NCI-H2196 treated with DMSO at 0.1 percent for 48 hours (cell line): ENCODE data around the gene TAOK2.
"Not testable (repeated sequence)": the region's sequence is repeated elsewhere in the genome, so short reads cannot be mapped to it uniquely, and the experiment has no call there.

Source experiments
- DNase-seq: peaks from one replicate; lab custom pipeline; 2025; ENCODE audit not compliant: unreplicated experiment; lab: John Stamatoyannopoulos, UW

The TAOK2 gene

DNA sequence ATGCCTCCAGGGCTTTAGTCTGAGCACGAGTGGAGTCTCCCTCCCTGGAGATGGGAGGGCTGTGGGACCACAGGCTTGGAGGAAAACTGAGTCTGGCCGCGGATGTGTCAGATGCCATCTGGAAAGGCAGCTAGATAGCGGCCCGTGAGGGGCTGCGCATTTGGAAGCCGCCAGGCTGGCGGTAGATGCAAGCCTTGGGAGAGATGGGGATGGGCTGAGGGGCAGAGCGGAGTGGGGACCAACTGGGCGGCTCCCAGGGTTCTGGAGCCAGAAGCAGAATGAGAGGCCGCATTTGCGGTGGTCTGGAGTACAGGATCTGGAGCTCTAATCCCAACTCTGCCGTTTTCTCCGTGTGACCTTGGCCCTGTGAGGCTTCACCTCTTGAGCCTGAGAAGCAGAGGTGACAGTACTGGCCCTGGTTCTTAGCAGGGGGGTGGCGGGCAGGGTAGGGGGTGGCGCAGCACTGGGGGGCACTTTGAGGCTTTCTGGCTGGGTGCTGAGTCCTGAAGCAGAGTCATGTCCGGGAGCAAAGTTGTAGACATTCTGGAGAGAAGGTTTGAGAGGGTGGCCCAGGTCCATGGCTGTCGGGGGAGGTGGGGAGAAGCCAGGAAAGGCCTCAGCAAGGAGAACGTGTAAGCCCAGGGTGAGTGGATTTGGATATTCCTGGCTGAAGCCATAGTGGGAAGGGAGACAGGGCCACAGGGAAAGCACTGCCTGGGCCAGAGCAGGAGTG lies 29.1 kb downstream of the TAOK2 start:
- no peak for DNase-seq

DNA sequence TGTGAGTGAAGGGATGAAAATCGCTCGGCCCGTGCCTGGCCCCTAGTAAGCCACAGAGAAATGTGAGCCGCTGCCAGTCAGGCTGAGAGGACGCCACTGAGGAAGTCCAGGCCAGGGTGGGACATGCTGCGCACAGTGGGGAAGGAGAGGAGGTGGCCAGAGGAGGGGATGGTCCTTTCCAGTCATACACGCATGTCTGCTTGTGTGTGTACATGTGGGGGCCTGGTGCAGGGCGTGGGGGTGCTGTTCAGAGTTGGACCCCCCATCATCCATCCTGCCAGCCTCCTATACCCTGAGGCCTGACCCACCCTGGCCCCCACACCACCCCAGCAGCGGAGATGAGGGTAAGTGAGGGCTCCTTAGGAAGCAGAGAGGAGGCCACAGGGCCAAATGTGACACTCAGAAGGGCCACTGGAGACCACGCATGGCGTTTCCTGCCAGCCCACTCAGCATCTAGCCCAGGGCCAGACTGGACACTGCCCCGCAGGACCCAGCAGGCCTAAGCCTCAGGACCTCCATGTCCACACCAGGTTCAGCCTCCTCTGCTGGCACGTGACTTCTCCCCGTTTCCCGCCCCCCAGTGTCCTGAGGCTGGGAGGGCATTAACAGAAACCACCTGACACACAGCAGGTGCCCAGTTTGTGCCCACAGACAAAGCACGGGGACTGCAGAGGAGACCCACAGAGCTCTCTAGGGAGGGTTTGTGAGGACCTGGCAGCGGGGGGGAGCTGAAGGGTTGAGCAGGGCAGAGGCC lies 30.2 kb downstream of the TAOK2 start:
- DNase-seq: no peak

DNA sequence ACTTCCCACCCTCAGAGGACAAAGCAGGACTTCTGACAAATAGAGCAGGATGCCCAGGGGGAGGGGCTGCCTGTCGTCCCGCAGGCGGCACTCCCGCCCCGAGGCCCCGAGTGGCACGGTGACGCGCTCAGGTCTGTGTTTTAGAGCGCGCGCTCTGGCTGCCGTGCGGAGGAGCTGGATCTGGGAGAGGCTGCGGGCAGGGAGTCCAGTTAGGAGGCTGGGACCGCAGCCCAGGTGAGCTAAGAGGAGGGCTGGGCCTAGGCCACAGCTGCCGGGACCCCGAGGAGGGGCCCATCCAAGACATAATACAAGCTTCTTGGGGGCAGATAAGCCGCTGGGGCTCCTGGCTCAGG lies 30.7 kb downstream of the TAOK2 start:
- peak; percentile 82 for DNase-seq

DNA sequence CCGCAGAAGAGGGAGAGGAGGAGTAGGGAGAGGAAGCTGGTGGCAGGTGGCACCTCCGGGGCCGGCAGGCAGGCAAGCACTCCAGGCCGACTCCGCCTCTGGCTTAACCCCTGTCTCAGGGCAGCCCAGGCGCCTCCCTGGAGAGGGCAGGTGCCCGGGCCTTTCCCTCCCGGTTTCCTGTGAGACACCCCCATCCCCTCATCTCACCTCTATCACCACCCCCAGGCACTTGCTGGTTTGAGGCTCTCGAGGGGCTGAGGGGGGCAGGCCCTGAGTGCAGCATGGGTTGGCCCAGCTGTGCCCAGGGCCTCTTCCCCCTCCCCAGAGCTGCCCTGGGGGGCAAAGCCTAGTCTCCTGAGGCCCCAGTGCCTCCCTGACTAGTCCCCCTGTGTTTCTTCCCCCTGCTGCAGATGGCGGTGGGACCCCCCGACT lies 31.2 kb downstream of the TAOK2 start:
- DNase-seq: peak; percentile 82

DNA sequence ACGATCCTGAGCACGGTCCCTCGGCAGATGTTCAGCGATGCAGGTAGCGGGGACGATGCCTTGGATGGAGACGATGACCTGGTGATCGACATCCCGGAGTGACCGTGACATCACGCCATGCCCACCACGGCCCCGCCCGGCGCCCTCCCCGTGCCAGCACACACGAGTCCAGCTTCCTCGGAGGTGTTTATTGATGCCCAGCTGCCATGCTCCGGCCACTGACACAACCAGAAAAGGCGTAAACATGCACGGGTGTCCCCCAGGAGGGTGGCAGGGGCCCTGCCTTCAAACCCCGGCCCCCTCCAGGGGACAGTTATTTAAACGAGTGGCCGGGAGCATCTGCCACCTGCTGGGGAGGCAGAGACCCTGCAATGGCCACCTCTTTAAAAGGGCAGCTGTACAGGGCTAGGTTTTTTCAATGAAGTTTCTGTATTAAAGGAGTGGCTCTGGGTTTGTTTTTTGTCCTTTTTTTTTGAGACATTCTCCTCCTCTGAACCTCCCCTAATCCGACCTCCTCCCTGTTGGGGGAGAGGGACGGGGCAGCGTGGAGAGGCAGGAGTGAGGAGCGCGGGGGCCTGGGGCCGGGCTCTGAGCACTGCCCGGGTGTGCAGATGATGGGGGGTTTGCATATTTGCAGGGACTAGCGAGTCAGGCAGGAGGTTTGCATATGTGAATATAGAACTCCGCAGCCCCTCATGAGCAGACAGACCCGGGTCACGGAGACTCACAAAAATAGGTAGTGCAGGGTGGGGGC lies 31.9 kb downstream of the TAOK2 start:
- DNase-seq: peak; percentile 57

DNA sequence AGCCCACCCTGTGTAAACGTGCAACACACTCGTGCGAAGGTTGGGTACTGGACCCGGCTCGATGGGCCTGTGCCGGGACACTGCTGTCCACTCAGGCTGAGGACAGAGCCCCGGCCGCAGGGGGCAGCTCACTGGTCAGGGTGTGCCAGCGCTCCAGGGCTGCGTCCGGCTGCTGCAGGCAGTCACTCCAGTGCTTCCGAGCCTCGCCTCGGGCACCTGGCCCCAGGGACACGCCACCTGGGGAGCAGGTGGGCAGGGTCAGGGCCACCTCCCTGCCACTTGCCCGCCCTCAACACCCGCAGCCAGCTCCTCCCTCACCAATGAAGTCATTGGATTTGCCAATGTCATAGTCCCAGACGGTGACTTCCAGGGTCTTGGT lies 32.4 kb downstream of the TAOK2 start:
- DNase-seq: no peak

DNA sequence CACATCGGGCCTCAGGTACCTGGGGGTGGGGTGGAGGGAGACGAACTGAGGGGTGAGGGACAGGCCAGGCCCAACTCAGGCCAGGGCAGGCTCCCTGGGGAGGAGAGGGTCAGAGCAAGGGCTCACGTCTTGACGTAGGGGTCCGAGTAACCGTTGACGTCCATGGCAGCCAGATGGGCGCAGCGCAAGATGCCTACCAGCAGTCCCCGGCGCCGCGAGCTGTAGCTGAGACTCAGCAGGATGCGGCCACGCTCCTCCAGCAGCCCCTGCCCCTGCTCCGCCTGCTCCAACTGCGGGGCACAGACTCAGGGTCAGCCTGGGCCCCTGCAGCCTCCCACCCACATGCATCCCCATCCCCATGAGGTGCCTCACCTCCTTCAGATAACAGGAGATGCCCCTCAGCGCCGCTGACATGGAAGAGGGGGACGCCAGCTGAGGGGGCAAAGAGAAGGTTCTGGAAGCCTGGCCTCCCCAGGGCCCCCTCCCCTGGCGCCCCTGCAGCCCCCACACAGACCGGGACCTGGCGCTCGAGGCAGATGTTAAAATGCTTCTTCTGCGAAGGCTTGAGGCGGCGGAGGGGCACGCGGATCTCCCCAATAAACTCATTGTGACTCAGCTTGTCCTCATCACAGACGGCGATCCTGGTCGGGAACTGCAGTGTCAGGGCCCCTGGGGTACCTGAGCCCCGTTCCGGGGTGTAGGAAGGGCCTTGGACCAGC lies 33.1 kb downstream of the TAOK2 start:
- no peak for DNase-seq

DNA sequence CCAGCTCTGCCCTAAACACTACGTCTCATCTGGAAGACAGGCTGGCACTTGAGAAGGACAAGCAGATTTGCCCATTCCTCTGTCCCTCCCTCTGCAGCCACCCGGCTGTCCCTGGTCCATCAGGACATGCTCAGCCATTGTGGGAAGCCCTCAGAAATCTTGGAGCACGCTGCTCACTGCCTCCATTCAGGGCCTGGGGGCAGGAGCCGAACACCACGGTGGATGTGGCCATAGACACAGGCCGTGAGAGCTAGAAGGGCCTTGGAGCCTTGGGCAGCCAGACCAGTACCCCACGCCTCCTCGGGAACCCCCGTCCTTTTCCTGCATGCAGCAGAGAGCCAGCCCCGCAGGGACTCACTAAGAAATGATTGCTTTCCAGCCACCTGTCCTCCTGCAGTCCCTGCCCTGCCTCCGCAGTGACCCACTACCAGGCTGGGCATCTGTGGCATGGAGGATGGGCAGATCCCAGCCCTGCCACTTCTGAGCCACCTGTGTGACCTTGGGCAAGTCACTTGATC lies 33.8 kb downstream of the TAOK2 start:
- no peak for DNase-seq

DNA sequence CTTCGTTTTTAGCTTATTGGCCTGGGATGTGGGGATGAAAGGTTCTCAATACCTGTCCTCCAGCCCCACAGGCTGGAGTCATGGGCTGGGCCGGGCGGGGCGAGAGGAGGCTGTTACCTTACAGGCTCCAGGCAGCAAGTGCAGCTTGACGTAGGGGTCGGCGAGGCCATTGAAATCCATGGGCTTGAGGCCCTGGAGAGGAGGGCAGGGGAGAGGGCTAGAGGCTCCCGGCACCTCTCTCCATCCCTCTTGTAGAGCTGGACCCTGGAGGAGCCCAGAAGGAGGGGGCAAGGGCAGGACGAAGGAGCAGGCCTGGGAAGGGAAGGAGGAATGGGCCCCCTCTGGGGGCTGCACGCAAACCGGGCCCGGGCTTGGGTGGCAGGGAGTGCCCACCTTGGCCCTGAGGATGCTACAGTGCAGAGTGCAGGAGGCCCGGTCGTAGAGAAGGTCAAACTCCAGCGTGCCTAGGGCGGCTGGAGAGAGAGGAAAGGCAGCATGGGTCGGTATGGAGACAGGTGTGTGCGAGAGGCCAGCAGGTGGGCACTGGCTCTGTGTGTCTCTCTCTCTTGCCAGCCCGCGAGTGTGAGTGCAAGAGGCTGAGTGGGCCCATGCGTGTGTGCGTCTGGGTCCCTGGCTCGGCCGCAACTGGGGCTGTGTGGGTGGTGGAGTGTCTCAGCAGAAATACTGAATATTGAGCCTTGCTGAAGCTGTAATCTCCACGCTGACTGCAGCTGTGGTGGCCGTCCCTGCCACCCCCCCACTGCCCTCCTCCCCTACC lies 35.6 kb downstream of the TAOK2 start:
- DNase-seq: no peak

DNA sequence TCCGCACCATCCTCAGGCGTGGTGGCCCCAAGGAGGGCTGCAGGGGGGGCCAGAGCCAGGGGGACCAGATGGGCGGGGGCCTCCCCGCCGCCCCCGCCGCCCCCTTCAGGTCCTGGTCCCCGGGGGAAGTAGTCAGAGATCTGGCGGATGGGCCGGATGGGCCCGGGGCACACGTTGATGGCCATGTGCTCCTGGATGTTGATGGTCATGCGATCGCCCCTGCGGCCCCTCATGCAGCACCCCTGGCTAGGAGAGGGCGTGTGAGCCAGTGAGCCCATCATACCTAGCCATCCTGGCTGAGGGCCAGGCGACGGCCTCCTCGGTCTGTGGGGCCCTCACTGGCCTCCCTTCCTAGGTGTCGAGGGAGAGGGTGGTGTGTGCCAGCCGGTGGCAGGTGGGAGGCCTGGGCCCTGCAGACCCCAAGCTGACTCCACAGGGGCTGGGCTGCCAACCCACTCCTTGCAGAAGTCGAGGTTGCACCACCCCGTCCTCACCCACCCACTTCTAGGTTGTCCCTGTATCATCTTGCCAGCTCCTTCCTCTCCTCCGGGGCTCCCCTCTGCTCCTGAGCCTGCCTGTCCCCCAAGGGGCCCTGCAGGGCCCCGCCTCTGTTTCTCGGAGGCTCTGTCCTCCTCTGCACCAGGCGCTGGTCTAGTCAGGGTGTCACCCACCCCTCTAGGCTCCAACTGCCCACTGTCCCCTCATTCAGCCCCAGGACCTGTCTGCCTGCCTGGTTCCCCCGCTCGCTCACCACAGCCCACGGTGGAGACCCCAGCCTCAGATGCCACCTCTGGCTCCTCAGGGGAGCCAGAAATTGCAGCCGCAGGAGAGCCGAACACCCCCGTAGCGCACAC lies 36.5 kb downstream of the TAOK2 start:
- DNase-seq: no peak

DNA sequence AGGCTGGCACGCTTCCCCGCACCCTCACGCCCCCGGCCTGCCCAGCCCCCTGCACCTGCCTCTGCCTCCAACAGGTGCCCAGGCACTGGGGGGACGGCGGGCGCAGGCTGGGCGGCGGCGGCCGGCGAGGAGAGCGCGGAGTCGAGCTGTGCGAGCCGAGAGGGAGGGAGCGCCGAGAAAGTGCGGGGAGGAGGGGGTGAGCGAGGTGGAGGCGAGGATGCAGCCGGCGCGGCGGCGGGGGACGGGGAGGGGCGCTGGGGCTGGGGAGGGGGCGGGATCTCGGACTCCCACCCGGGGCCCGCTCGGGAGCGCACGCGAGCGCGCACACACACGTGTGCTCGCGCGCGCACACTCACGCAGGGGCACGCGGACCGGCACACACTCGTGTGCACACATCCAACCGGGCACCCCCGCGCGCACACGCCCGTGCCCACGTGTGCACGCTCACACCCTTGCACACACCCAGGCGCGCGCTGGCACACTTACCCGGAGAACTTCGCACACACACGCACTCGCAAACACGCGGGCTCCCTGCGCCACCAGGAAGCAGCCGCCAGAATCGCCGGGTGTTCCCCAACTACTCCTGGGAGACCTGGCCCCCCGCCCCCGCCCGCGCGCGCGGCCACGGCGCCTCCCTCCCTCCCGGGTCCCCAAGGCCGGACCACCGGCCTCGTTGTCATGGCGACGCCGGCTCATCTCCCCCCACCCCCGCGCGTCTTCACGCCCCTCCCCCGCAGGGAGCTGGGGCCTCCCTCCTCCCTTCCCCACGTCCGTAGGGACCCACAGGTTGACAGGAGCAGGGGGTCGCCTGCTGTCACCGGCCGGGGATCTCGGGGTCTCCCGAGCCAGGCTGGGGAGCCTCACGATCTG lies 37.4 kb downstream of the TAOK2 start, which contains the start of gene DOC2A:
TSS of gene DOC2A (minus strand) at position 184 of the 870 bp plus-strand sequence. CDS start 805 bp downstream, outside the sequence.
- DNase-seq: no peak

DNA sequence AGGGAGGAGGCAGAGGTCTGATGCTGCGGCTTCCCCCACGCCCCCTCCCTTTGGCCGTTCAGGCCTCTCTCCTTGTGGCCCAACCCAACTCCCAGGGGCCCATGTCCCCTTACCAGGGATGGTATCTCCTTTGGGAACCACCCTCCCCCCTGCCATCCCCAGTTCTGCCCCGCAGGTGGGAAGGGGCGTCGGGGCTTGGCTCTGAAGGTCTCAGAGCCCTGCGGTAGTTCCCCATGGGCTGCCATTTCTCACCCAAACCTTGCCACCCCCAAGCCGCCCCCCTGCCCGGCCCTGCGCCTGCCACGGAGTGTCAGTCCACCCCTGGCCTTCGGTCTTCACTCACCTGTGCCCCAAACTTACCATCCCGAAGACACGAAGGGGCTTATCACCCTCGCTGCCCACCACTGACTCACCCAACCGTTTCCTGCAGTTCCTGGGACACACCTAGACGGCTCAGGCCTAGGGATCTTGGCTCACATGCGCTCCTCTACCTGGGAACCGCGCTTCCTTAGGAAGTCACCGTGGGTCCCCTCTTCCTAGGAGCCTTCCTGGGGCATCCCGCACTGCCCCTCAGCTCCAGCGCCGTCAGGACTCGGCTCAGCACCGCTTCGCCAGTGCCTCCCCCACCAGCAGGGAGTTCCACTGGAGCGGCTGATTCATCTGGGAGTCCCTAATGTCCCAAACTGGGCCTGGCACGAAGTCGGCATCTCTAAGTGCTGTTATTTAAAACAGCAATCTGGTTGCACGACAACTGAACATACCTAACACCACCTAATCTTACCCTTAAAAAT lies 38.2 kb downstream of the TAOK2 start:
- DNase-seq: no peak

DNA sequence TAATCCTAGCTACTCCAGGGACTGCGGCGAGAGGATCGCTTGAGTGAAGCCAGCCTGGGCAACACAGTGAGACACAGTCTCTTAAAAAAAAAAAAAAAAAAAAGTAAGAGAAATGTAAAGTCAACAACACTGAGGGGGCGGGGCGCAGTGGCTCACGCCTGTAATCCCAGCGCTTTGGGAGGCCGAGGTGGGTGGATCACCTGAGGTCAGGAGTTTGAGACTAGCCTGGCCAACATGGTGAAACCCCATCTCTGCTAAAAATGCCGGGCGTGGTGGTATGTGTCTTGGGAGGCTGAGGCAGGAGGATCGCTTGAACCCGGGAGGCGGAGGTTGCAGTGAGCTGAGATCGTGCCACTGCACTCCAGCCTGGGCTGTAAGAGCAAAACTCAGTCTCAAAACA lies 38.9 kb downstream of the TAOK2 start:
- DNase-seq: not testable (repeated sequence)

DNA sequence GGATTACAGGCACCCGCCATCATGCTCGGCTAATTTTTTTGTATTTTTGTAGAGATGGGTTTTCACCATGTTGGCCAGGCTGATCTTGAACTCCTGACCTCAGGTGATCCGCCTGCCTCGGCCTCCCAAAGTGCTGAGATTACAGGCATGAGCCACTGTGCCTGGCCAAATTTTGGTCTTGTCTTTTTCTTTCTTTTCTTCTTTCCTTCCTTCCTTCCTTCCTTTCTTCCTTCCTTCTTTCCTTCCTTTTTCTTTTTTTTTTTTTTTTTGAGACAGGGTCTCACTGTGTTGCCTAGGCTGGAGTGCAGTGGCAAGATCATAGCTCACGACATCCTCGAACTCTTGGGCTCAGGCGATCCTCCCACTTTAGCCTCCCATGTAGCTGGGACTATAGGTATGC lies 41.8 kb downstream of the TAOK2 start:
- not testable (repeated sequence) for DNase-seq

DNA sequence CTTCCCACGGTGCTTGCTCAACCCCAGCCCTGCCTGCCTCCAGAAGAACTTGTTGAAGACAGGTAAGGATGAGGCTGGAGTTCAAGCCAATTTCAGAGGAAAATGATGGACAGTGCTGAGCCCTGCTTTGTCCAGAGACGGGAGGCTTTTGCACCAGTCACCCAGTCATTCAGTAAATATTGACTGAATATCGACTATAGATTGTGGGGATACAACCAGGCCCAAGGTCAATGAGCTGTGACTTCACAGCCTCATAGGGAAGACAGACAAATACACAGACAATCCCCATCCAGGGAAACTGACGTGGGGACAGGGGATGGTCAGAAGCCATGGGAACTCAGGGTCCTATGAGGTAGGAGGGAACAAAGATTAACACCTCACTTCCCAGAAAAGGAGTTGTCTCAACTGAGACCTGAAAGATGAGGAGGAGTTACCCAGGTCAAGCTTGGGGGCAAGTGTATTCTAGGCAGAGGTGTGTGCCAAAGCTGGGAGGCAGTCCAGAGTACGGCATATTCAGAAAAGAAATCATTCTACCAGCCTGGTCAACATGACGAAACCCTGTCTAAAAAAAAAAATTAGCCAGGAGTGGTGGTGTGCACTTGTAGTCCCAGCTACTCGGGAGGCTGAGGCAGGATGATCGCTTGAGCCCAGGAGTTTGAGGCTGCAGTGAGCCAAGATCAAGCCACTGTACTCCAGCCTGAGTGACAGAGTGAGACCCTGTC lies 43.0 kb downstream of the TAOK2 start:
- no peak for DNase-seq

DNA sequence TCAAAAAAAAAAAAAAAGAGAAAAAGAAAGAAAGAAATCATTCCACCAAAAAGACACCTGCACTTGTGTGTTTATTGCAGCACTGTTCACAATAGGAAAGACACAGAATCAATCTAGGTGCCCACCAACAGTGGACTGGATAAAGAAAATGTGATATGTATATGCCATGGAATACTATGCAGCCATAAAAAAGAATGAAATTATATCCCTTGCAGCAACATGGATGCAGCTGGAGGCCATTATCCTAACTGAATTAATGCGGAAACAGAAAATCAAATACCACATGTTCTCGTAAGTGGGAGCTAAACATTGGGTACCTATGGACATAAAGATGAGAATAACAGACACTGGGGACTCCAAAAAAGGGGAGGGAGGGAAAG lies 43.6 kb downstream of the TAOK2 start:
- no peak for DNase-seq

DNA sequence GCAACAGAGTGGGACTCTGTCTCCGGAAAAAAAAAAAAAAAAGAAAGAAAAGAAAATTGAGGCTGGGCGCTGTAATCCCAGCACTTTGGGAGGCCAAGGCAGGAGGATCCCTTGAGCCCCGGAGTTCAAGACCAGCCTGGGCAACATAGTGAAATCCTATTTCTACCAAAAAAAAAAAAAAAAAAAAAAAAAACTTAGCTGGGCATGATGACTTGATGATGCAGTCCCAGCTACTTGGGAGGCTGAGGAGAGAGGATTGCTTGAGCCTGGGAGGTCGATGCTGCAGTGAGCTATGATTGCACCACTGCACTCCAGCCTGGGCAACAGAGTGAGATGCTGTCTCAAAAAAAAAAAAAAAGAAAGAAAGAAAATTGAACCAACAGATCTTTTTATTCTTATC lies 44.3 kb downstream of the TAOK2 start:
- not testable (repeated sequence) for DNase-seq
